Stimulated activated CD8-positive, alpha-beta memory T cell treated with anti-CD3 and anti-CD28 coated beads, Interleukin-4, amount 100 ng/mL, for 4 hours (primary cell): ENCODE data around the gene TRMT6.

Source experiments
- DNase-seq, 2 donors: peaks; one replicate each; pipeline ENCODE4 v3.0.0-alpha.2; 2020; ENCODE audit warnings: low read depth in 2 of 2, low spot score in 1 of 2

Gene TRMT6, protein sequence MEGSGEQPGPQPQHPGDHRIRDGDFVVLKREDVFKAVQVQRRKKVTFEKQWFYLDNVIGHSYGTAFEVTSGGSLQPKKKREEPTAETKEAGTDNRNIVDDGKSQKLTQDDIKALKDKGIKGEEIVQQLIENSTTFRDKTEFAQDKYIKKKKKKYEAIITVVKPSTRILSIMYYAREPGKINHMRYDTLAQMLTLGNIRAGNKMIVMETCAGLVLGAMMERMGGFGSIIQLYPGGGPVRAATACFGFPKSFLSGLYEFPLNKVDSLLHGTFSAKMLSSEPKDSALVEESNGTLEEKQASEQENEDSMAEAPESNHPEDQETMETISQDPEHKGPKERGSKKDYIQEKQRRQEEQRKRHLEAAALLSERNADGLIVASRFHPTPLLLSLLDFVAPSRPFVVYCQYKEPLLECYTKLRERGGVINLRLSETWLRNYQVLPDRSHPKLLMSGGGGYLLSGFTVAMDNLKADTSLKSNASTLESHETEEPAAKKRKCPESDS

GRCh38 chr20:5950271-5951031 lies at the start of gene TRMT6, which contains the start of gene MCM8:
Gene TRMT6 (minus strand): TSS chr20:5950533. CDS start chr20:5950405, 128 bp downstream.
Gene MCM8 (plus strand): TSS chr20:5950652. CDS start chr20:5952016, 1,364 bp downstream.
- DNase-seq: peak; percentile 91 to 94

DNA sequence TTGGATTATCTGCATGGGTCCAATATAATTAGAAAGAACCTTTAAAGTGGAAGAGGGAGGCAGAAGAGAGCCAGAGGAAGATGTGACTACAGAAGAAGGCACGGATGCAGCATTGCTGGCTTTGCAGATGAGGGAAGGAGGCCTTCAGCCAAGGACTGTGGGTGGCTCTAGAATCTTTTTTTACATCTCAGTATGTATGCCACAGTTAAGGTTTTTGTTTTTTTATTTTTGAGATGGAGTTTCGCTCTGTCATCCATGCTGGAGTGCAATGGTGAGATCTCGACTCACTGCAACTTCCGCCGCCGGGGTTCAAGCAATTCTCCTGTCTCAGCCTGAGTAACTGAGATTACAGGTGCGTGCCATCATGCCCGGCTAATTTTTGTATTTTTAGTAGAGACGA lies 49.5 kb upstream of the TRMT6 start:
- no peak for DNase-seq

DNA sequence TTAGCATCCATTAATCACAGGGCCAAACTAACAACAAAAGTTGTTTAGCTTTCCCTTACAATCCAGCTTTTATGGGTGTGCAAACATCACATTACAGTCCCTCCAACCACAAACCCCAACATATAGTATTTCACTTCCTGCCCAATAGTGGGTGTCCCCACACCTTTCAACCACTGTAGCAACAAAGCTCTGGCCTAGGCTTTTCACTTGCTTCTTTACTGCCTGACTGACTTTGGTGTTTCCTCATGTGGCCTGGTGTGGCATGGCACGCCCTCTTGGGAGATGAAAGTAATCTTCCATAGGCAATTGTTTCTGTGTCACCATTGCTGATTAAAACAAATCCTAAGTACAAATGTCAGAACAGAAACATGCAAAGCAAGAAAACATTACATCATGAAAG lies 46.4 kb upstream of the TRMT6 start:
- peak in 1 of 2 donors; percentile 20 for DNase-seq

DNA sequence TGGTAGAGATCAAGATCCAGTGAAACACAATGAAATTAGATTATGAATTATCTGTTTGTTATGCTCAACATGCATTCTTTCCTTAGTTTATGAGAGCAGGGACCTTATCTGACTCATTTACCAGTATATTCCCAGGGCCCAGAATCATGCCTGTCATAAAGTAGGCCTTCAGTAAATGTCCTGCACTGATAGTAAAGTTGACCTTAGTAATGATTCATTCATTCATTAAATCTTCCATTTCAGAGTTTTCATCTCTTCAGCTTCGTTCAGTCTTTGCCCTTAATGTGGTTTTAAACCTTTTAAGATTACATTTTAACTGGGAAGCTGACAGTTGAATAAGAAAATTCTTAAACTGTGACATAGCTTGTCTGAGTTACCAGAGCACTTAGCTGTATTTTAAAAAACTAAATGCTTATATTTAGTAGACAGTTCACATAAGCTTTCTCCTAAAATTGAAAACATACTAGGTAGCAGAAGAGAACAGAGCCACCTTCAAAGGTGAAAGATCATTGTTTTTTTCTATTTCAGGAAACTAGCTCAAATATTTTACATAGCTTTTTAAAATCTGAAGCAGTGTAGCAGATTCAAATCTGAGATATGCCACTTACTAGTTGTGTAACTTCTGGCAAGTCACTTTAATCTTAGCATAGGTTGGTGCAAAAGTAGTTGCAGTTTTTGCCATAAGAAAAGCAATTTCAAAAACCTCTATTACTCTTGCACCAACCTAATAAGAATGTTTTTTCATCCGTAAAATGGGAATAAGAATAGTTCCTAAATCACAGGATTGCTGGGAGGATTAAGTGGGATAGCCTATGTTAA lies 41.5 kb upstream of the TRMT6 start:
- no peak for DNase-seq

DNA sequence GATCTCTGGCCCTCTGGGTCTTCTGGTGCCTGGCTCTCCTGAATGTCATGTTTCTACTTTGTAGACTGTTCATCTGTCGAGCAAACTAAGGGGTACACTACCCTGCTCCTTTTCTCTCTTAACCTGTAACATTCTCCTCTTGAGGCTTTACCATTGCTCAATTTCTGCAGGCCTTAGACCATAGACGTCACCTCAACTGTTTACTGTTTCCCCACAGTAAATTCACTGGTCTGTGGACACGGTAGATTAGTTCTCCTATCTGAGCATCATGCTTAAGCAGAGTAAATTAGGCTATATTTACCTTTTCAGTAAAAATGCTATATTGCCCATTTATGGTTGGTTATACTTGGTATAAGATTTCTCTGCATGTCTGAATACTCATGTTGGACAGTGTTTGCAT lies 40.6 kb upstream of the TRMT6 start:
- DNase-seq: no peak

DNA sequence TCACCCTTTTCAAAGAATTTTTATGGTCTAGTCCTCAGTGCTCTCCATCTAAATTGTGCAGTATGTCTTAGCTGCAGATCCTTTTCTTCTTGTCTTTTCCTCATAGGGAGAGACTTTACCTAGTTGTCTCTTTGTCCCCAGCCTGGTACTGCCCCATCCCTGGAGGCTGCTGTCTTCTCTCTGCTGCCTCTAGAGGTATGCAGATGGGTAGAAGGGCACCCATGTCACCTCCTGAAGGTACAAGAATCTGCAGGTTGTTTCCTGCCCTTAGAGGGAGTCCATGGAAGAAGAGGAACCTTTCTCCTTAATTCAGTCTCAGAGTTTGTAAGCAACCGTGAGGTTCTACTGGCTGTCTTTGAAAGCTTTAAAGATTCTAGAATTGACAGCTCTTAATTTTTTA lies 39.2 kb upstream of the TRMT6 start:
- no peak for DNase-seq

- DNase-seq: no peak
These were observed 37.0 kb upstream of the TRMT6 start for GRCh38 chr20:5987383-5987782.

GRCh38 chr20:5980720-5981538 lies 30.6 kb upstream of the TRMT6 start:
- DNase-seq: no peak

GRCh38 chr20:5979801-5980200 lies 29.5 kb upstream of the TRMT6 start:
- no peak for DNase-seq

DNA sequence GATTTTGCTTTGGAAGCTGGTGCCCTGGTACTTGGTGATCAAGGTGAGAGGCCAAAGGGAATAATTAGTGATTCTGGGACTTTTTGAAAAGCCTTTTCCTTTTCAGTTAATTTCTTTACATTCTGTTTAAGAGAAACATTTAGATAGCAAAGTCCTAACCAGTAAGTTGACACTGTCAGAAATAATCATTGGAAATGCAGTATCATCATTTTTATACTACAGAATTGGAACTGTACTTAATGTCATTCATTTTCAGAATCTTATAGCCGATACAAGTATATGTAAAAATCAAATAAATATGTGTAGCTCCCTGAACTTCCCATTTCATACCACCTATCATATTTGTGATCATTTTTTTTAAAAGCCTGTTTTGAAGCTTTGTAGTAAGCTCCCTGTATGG lies 27.6 kb upstream of the TRMT6 start:
- DNase-seq: no peak

DNA sequence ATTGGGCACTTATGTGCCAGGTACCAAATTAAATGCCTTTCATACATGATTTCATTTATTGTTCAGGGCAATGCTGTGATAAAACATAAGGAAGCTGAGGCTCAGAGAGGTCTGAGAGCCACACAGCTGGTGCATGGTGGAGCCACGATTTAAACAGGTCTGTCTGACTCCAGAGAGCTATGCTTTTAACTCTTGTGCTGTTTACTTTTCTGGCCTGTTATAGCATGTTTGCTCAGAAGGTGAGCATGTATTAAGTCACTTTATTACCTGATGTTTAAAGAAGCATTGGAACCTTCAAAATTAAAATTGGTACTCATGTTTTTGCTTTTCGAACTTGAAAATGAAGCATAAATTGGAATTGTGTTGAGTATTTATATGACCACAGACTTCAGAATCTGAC lies 26.9 kb upstream of the TRMT6 start:
- no peak for DNase-seq

DNA sequence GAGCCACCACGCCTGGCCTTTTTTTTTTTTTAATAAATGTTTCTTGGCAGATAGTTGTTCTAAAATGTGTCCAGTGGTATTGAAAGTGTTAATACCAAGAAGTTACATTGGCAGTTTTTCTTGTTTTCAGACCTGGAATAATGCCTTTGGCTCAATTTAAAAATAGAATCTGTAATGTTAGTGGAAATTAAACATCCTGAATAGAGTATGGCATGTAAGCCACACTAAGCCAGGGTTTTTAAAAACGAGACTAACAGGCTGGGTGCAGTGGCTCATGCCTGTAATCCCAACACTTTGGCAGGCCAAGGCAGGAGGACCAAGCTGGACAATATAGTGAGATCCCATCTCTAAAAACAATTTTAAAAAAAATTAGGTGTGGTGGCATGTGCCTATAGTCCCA lies 25.4 kb upstream of the TRMT6 start:
- DNase-seq: no peak

DNA sequence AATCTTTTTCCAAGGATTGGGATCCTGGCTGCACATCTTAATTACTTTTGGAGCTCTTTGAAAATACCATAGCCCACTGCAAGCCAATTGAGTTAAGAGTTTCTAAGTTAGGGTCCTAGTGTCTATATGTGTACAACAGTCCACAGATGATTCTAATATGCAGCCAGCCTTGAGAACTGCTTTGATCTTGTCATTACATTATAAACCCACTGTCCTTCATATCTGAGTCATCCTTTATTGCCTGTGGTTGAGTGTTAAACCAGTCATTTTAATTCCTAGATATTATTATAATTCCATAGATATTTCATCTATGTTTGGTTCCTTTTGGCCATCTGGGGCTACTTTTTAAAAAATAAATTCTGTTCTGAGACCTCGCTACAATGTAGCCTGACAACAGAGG lies 24.2 kb upstream of the TRMT6 start:
- no peak for DNase-seq

GRCh38 chr20:5973971-5974370 lies 23.6 kb upstream of the TRMT6 start:
- DNase-seq: no peak

- no peak for DNase-seq
These were observed 22.8 kb upstream of the TRMT6 start for GRCh38 chr20:5973172-5973571.

DNA sequence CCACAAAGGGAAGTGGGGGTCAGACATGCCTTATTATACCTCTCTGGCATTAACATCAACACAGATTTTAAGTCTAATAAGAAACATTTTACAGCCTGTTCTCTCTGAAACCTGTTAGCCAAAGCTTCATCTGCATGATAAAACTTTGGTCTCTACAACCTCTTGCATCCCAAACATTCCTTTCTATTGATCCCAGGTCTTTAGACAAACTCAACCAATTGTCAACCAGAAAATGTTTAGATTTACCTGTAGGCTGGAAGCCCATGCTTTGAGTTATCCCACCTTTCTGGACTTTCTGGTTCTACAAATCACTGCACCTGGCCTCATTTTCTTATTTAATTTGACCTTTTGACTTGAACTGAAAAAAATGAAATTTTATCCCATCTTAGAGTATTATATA lies 20.9 kb upstream of the TRMT6 start:
- DNase-seq: no peak

GRCh38 chr20:5970381-5970780 lies 20.0 kb upstream of the TRMT6 start:
- DNase-seq: no peak

- DNase-seq: no peak
These were observed 19.6 kb upstream of the TRMT6 start for GRCh38 chr20:5969940-5970339.

DNA sequence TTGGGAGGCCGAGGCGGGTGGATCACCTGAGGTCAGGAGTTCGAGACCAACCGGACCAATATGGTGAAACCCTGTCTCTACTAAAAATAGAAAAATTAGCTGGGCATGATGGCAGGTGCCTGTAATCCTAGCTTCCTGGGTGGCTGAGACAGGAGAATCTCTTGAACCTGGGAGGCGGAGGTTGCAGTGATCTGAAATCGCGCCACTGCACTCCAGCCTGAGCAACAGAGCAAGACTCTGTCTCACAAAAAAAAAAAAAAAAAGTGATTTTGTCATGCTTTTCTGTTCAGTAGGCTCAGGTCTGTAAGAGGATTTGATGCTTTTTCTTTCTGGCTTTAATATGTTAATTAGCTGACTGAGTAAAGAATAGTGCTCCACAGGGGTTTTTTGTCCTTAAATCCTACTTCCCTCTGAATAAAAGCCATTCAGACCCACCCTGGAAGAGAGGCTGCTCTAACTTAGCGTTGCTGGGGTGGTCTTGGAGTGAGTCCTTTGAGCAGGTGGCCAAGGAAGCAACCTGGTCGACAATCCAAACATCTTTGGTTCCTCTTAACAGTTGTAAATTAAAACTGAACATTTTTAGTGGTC lies 19.1 kb upstream of the TRMT6 start:
- DNase-seq: no peak

- DNase-seq: no peak
These were observed 18.1 kb upstream of the TRMT6 start for GRCh38 chr20:5968462-5968861.
